Measurements from ENCODE around the gene LIMS2. TPM values are rescaled to one million over a fixed set of nuclear protein-coding genes. Genes with fewer than 3 reads are reported as not detected.
A peak's percentile ranks its signal among the peaks of the same experiment; 100 is the strongest.

The LIMS2 gene
- total RNA-seq, 1 donor from 2014 or later, result 161 TPM

- Histone ChIP-seq H3K4me3 (no peak overlapping the region), H3K4me1 (no peaks in the 10 kb centered on the region), H3K9me3 (no peaks in the 10 kb centered on the region), H3K36me3 (no peaks in the 10 kb centered on the region), H3K27ac (no peak overlapping the region), H3K27me3 (no peaks in the 10 kb centered on the region)
- ATAC-seq, result no peak
- intact Hi-C loops (cut with DNase I), result no loop called here
- peak; percentile 53 for DNase-seq
- no peak for TF ChIP-seq CTCF (IDR thresholded peaks at IDR 0.05)
Observed at GRCh38 chr2:127592761-127593227, 82.5 kb downstream of the LIMS2 start.

GRCh38 chr2:127591221-127591923 is 84.0 kb downstream of the LIMS2 start:
- H3K27me3 ChIP-seq, result no peaks in the 10 kb centered on the region
- ATAC-seq, result peak; percentile 90

GRCh38 chr2:127590386-127591190 is 84.7 kb downstream of the LIMS2 start:
- H3K4me1 ChIP-seq, result no peaks in the 10 kb centered on the region
- H3K27ac ChIP-seq, result no peak overlapping the region
- H3K9me3 ChIP-seq, result no peaks in the 10 kb centered on the region
- DNase-seq (peak; percentile 28), ATAC-seq (no peak)
- no peaks in the 10 kb centered on the region for H3K36me3 ChIP-seq
- no peak overlapping the region for H3K4me3 ChIP-seq
- intact Hi-C loops (cut with DNase I), result no loop called here
- H3K27me3 ChIP-seq, result no peaks in the 10 kb centered on the region
- no peak for TF ChIP-seq CTCF (IDR thresholded peaks at IDR 0.05)

More at GRCh38 chr2:127591221-127591923, 84.0 kb downstream of the LIMS2 start:
- TF ChIP-seq CTCF (IDR thresholded peaks at IDR 0.05), result peak; percentile 84
- intact Hi-C loops (cut with DNase I), result no loop called here
- no peak overlapping the region for H3K27ac ChIP-seq
- no peaks in the 10 kb centered on the region for H3K9me3 ChIP-seq
- H3K4me1 ChIP-seq, result no peaks in the 10 kb centered on the region
- no peak overlapping the region for H3K4me3 ChIP-seq
- H3K36me3 ChIP-seq, result no peaks in the 10 kb centered on the region
- DNase-seq, result peak; percentile 81

- no peak overlapping the region for H3K27ac ChIP-seq
- no peaks in the 10 kb centered on the region for H3K9me3 ChIP-seq
- intact Hi-C loops (cut with DNase I), result no loop called here
- no peak overlapping the region for H3K4me3 ChIP-seq
- no peaks in the 10 kb centered on the region for H3K36me3 ChIP-seq
- H3K4me1 ChIP-seq, result no peaks in the 10 kb centered on the region
- H3K27me3 ChIP-seq, result no peaks in the 10 kb centered on the region
- ATAC-seq, result no peak
- peak; percentile 9 for DNase-seq
- TF ChIP-seq CTCF (IDR thresholded peaks at IDR 0.05), result no peak
Observed at GRCh38 chr2:127589841-127590240, 85.5 kb downstream of the LIMS2 start.

GRCh38 chr2:127589358-127589757 is 86.0 kb downstream of the LIMS2 start:
- no peaks in the 10 kb centered on the region for H3K9me3 ChIP-seq
- H3K27me3 ChIP-seq, result no peaks in the 10 kb centered on the region
- no peak overlapping the region for H3K27ac ChIP-seq
- H3K4me3 ChIP-seq, result no peak overlapping the region
- intact Hi-C loops (cut with DNase I), result no loop called here
- TF ChIP-seq CTCF (IDR thresholded peaks at IDR 0.05), result no peak
- DNase-seq (no peak), ATAC-seq (no peak)
- H3K4me1 ChIP-seq, result no peaks in the 10 kb centered on the region
- no peaks in the 10 kb centered on the region for H3K36me3 ChIP-seq

Other genes starting within 250 kb of the LIMS2 start
- 39.3 TPM for gene IWS1, start 149.0 kb downstream of the LIMS2 start, total RNA-seq
- 2.2 TPM for gene MYO7B, start 139.8 kb downstream of the LIMS2 start, total RNA-seq
- 0.49 TPM for gene GPR17, start 29.4 kb downstream of the LIMS2 start, total RNA-seq
- 7.7 TPM for gene SFT2D3, start 26.0 kb upstream of the LIMS2 start, total RNA-seq
- 53.9 TPM for gene WDR33, start 135.6 kb upstream of the LIMS2 start, total RNA-seq
- 23.1 TPM for gene POLR2D, start 182.6 kb upstream of the LIMS2 start, total RNA-seq
- 17.2 TPM for gene AMMECR1L, start 210.4 kb upstream of the LIMS2 start, total RNA-seq